ENCODE results near the gene ZNF737. TPM values are rescaled to one million over a fixed set of nuclear protein-coding genes. Genes with fewer than 3 reads are reported as not detected.
"Not testable (repeated sequence)": the region's sequence is repeated elsewhere in the genome, so short reads cannot be mapped to it uniquely, and the experiment has no call there.

ZNF737 gene
- 3.0 and 3.5 TPM in 2 replicates for total RNA-seq

- DNase-seq (ENCODE audit: low read depth), result peak; percentile 93
- peak within 1 kb of the TSS; percentile 69 for H3K4me3 ChIP-seq (ENCODE audit: low read depth, low read length)
- peak; percentile 40 for TF ChIP-seq CTCF (IDR thresholded peaks at IDR 0.05; ENCODE audit: insufficient read depth, low read depth, low read length)
Measured at GRCh38 chr19:20565321-20566018, at the start of gene ZNF737. TSS of gene ZNF737 (minus strand) at chr19:20565781. CDS start at chr19:20565640, 141 bp downstream.

DNA sequence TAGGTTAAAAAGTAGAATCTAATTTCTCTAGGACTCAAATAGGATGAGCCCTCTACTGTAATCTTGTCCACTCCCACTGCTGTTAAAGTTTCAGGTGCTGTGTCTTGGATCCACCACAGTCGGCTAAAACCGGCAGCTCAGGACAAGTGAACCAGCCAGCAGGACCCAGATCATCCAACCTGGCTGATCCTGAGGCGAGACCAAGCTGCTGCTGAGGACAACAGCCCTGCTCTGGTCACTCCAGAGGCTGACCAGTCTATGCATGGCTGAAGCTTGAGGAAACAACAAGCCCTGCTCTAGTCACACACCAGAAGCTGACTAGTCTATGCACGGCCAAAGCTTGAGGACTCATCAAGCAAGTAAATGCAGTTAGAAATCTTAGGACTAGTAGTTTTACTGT is 49.4 kb upstream of the ZNF737 start:
- not testable (repeated sequence) for H3K4me3 ChIP-seq (ENCODE audit: low read depth, low read length); DNase-seq (ENCODE audit: low read depth)

DNA sequence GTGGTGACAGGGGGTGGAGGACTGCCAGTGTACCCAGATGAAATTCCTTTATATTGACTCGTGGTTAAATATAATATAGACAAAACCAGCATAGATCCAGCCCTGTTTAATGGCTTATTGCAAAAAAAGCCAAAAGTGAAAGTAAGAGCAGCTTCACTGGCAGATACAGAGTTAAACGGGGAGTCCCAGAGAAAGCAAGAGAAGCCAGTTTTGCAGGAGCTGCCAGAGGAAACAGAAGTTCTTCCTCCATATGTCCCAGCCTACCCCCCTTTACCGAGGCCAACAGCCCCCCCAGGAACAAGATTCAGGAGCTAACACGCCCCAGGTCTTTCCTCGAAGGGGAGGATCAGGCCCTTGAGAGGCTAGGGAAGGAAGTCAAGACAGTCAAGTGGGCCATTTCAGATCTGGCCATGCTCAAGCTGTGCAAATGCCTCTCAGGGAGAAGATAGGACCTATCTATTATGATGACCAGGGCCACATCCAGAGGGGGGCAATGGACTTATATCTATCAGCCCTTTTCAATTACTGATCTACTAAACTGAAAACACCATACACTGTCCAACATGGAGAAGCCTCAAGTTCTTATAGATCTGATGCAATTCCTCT is 47.2 kb upstream of the ZNF737 start:
- TF ChIP-seq CTCF (IDR thresholded peaks at IDR 0.05; ENCODE audit: insufficient read depth, low read depth, low read length), result no peak
- peak overlapping the region; percentile 26 for H3K4me3 ChIP-seq (ENCODE audit: low read depth, low read length)
- DNase-seq (ENCODE audit: low read depth), result peak; percentile 3

DNA sequence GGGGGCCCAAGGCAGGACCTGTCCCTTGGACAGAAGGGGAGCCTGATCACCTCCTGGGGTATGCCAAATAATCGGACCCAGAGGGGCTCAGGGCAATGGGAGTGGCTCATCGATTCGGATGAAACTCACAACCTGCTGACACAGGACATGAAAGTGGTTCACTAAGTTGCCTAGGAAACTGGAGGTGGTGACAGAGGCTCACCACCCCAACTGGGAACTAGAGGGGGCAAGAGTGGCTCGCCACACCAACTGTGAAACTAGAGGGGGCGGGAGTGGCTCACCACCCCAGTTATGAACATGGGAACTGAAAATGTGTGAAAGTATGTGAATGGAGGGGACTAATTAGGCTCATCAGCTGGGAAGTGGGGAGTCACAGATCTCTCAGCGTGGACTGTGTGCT is 46.3 kb upstream of the ZNF737 start:
- no peak for TF ChIP-seq CTCF (IDR thresholded peaks at IDR 0.05; ENCODE audit: insufficient read depth, low read depth, low read length)
- no peak overlapping the region for H3K4me3 ChIP-seq (ENCODE audit: low read depth, low read length)
- no peak for DNase-seq (ENCODE audit: low read depth)

DNA sequence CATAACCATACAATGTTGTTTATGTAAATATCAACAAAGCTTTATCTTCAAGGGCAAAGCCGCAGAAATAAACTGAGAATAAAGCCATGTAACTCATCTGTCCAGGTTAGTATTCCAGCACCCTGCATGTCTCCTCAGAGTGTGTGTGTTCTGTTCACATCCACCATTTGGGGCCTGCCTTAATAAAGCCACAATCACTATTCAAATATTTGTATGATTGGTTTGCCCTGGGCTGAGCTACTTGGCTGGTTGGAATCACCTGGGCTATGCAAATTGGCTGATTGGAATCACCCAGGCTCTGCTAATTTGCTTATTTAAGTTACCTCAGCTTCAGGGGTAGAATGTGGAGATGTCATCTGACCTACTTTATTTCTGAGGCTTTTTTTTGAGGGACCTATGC is 42.4 kb upstream of the ZNF737 start:
- no peak for TF ChIP-seq CTCF (IDR thresholded peaks at IDR 0.05; ENCODE audit: insufficient read depth, low read depth, low read length)
- DNase-seq (ENCODE audit: low read depth), result no peak
- H3K4me3 ChIP-seq (ENCODE audit: low read depth, low read length), result no peak overlapping the region

- TF ChIP-seq CTCF (IDR thresholded peaks at IDR 0.05; ENCODE audit: insufficient read depth, low read depth, low read length), result no peak
- no peak overlapping the region for H3K4me3 ChIP-seq (ENCODE audit: low read depth, low read length)
- no peak for DNase-seq (ENCODE audit: low read depth)
Measured at GRCh38 chr19:20558571-20558970, 7.0 kb downstream of the ZNF737 start.

DNA sequence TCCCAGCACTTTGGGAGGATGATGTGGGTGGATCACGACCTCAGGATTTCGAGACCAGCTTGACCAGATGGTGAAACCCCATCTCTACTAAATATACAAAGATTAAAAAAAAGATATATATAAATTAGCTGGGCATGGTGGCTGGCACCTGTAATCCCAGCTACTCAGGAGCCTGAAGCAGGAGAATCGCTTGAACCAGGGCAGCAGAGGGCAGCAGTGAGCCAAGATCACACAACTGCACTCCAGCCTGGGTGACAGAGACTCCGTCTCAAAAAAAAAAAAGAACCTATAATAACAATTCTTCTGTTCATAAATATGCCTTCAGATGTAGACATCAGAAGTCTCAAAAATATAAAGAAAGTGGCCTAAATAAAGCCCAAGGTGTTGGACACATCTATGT is 7.6 kb downstream of the ZNF737 start:
- DNase-seq (ENCODE audit: low read depth), result no peak
- no peak for TF ChIP-seq CTCF (IDR thresholded peaks at IDR 0.05; ENCODE audit: insufficient read depth, low read depth, low read length)
- H3K4me3 ChIP-seq (ENCODE audit: low read depth, low read length), result no peak overlapping the region

GRCh38 chr19:20544667-20545333 is 20.8 kb downstream of the ZNF737 start:
- DNase-seq (ENCODE audit: low read depth); H3K4me3 ChIP-seq (ENCODE audit: low read depth, low read length): not testable (repeated sequence)

DNA sequence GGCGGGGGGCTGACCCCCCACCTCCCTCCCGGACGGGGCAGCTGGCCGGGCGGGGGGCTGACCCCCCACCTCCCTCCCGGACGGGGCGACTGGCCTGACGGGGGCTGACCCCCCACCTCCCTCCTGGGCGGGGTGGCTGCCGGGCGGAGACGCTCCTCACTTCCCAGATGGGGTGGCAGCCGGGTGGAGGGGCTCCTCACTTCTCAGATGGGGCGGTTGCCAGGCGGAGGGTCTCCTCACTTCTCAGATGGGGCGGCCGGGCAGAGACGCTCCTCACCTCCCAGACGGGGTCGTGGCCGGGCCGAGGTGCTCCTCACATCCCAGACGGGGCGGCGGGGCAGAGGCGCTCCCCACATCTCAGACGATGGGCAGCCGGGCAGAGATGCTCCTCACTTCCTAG is 35.3 kb downstream of the ZNF737 start:
- not testable (repeated sequence) for H3K4me3 ChIP-seq (ENCODE audit: low read depth, low read length); DNase-seq (ENCODE audit: low read depth)

Data from fibroblast of villous mesenchyme (primary cell).